Endothelial cell of umbilical vein (primary cell): Measurements from ENCODE around the gene SNORC. TPM values are rescaled to one million over a fixed set of nuclear protein-coding genes. Genes with fewer than 3 reads are reported as not detected.
A peak's percentile ranks its signal among the peaks of the same experiment; 100 is the strongest.

Source experiments
- BruUV-seq: library from RNA; stranded (reverse); fragments of 400-500 nt; replicated peaks from 2 replicates; lab custom pipeline; 2021; lab: Mats Ljungman, UMichigan
- CTCF ChIA-PET: fragments of 300-600, 350-600 bp; sonication (Branson Sonifier 250); formaldehyde crosslinking; loops from one replicate; lab custom pipeline; 2021; ENCODE audit warnings: antibody characterized with exemption, inconsistent platforms; lab: Charles Lee
- POLR2A ChIA-PET: fragments of 300-600, 350-600 bp; sonication (Branson Sonifier 250); formaldehyde crosslinking; loops from one replicate; lab custom pipeline; 2021; ENCODE audit warnings: antibody characterized with exemption, inconsistent platforms; lab: Charles Lee
- DNase-seq: peaks from one replicate; pipeline ENCODE4 v3.0.0-alpha.2; 2011; ENCODE audit warnings: low read depth, low spot score
- FAIRE-seq: peaks from 2 replicates; lab custom pipeline; 2011; peaks lifted over from hg19 to GRCh38; lab: Jason Lieb, UNC
- H2AFZ ChIP-seq: 2 replicates; pipeline ENCODE4 v1.6.0; 2012; ENCODE audit warnings: low read depth, low read length, control low read depth, inconsistent platforms
- H3K27ac ChIP-seq: 2 replicates; pipeline ENCODE4 v1.5.1; 2011; ENCODE audit warnings: low read depth, mild to moderate bottlenecking, control low read depth, low read length, moderate library complexity; ENCODE audit not compliant: insufficient read depth
- H3K27me3 ChIP-seq, 2 experiments: 2 replicates each; pipeline versions ENCODE4 v1.6.0 to v1.6.1; 2011; ENCODE audit warnings: low read length in 2 of 2, mixed read lengths in 1 of 2; ENCODE audit not compliant: control insufficient read depth in 2 of 2, insufficient read depth in 2 of 2
- H3K36me3 ChIP-seq, 2 experiments: 2 replicates in 1 of 2; 3 replicates in 1 of 2; pipeline ENCODE4 v1.5.1; 2011; ENCODE audit warnings: low read length in 2 of 2, mild to moderate bottlenecking in 1 of 2, moderate library complexity in 1 of 2; ENCODE audit not compliant: control insufficient read depth in 2 of 2, insufficient read depth in 2 of 2; ENCODE audit errors: extremely low read depth in 1 of 2
- H3K4me1 ChIP-seq: 3 replicates; pipeline ENCODE4 v1.5.1; 2011; ENCODE audit warnings: mild to moderate bottlenecking, low read length; ENCODE audit not compliant: control insufficient read depth, insufficient read depth; ENCODE audit errors: extremely low read depth
- H3K4me2 ChIP-seq: 2 replicates; pipeline ENCODE4 v1.6.1; 2011; ENCODE audit warnings: low read length, control low read depth, mixed read lengths; ENCODE audit not compliant: insufficient read depth
- H3K4me3 ChIP-seq, 3 experiments: fragments of 200-600 bp in 1 of 3; sonication (generic), shearing (Covaris generic) in 1 of 3; replicated peaks in 1 of 3; 2 replicates each; pipeline ENCODE4 v1.5.1; 2011 to 2016; ENCODE audit warnings: control low read depth in 3 of 3, low read length in 3 of 3, mild to moderate bottlenecking in 2 of 3, inconsistent platforms in 1 of 3, low read depth in 1 of 3, moderate library complexity in 1 of 3; ENCODE audit not compliant: insufficient read depth in 1 of 3
- H3K79me2 ChIP-seq: 2 replicates; pipeline ENCODE4 v1.6.0; 2012; ENCODE audit warnings: low read length, inconsistent platforms; ENCODE audit not compliant: control insufficient read depth, insufficient read depth
- H3K9ac ChIP-seq: replicated peaks from 2 replicates; pipeline ENCODE3; 2011; ENCODE audit warnings: low read length, control low read depth; ENCODE audit not compliant: insufficient read depth; ENCODE audit errors: extremely low read depth
- H3K9me1 ChIP-seq: replicated peaks from 3 replicates; pipeline ENCODE4 v1.6.0; 2011; ENCODE audit warnings: mild to moderate bottlenecking, low read length; ENCODE audit not compliant: control insufficient read depth, insufficient read depth; ENCODE audit errors: extremely low read depth
- H3K9me3 ChIP-seq: replicated peaks from 2 replicates; pipeline ENCODE4 v1.5.1; 2012; ENCODE audit warnings: low read length, inconsistent platforms; ENCODE audit not compliant: control insufficient read depth, insufficient read depth
- H4K20me1 ChIP-seq: replicated peaks from 2 replicates; pipeline ENCODE3; 2011; ENCODE audit warnings: mild to moderate bottlenecking, low read length; ENCODE audit not compliant: control insufficient read depth, insufficient read depth; ENCODE audit errors: extremely low read depth
- CTCF ChIP-seq, 2 donors: IDR thresholded peaks; 1 replicate in 1 of 2; 2 replicates in 1 of 2; pipeline ENCODE4 v1.5.1; 2011; ENCODE audit warnings: low read length in 2 of 2, mild to moderate bottlenecking in 2 of 2, moderate library complexity in 2 of 2, control low read depth in 1 of 2, inconsistent platforms in 1 of 2, low read depth in 1 of 2; ENCODE audit not compliant: insufficient read depth in 1 of 2; ENCODE audit errors: extremely low read depth in 1 of 2
- EZH2 ChIP-seq: IDR thresholded peaks from 2 replicates; pipeline ENCODE4 v1.6.1; 2012; ENCODE audit warnings: borderline replicate concordance, low read depth, mild to moderate bottlenecking, moderate library complexity, low read length, inconsistent platforms; ENCODE audit not compliant: severe bottlenecking
- FOS ChIP-seq: IDR thresholded peaks from 2 replicates; pipeline ENCODE4 v1.6.1; 2011; ENCODE audit warnings: mild to moderate bottlenecking, low read length, moderate library complexity, borderline replicate concordance; ENCODE audit not compliant: insufficient read depth
- GATA2 ChIP-seq: IDR thresholded peaks from 2 replicates; pipeline ENCODE4 v1.7.0; 2011; ENCODE audit warnings: low read depth, mild to moderate bottlenecking, moderate library complexity, mixed read lengths, low read length; ENCODE audit not compliant: insufficient read length, insufficient read depth
- JUN ChIP-seq: IDR thresholded peaks from 2 replicates; pipeline ENCODE4 v1.6.1; 2011; ENCODE audit warnings: borderline replicate concordance, low read depth; ENCODE audit not compliant: insufficient read length, insufficient read depth
- MAX ChIP-seq: IDR thresholded peaks from 2 replicates; pipeline ENCODE4 v1.6.1; 2011; ENCODE audit not compliant: insufficient read depth, insufficient read length
- MYC ChIP-seq: IDR thresholded peaks from one replicate; pipeline ENCODE4 v1.6.1; 2011; ENCODE audit warnings: mild to moderate bottlenecking, low read depth, low read length
- POLR2A ChIP-seq: IDR thresholded peaks from 2 replicates; pipeline ENCODE4 v1.6.1; 2012; ENCODE audit warnings: low read depth, mild to moderate bottlenecking, control low read depth, low read length
- POLR2AphosphoS5 ChIP-seq: IDR thresholded peaks from 2 replicates; pipeline ENCODE4 v1.6.1; 2012; ENCODE audit warnings: low read depth, mild to moderate bottlenecking, control low read depth, low read length, moderate library complexity; ENCODE audit not compliant: insufficient read depth
- dilution Hi-C: fragments of 300-500 bp; cut with MboI; formaldehyde crosslinking; loops from one replicate; pipeline ENCODE4 v1.15.0; 2019; ENCODE audit warnings: low sequenced_read_pairs; ENCODE audit not compliant: extremely low pct_ligation_motif_present
- intact Hi-C: fragments of 100-400 bp; cut with micrococcal nuclease; formaldehyde crosslinking; loops from one replicate; pipeline ENCODE4 v1.10.0; 2022
- polyA plus RNA-seq, 4 experiments: library from polyadenylated mRNA; depleted of rRNA in 3 of 4; stranded (reverse) in 3 of 4; unstranded in 1 of 4; fragments of >200 nt; gene quantifications; 2 replicates each; pipeline versions ENCODE4 v1.2.1 to v1.2.3, GENCODE V29; 2011 to 2012; ENCODE audit warnings: missing spikeins in 1 of 4
- total RNA-seq: library from RNA; stranded (reverse); gene quantifications from 2 replicates; pipeline ENCODE4 v1.2.3, GENCODE V29; 2021

Gene SNORC
- total and polyA plus RNA-seq, 2 donors (not counting 3 experiments of a cell fraction or from before 2014, with no cell fraction given) = 1.4 to 4.0 TPM

- no peaks in the 10 kb centered on the region for H3K36me3 ChIP-seq
- no peaks in the 10 kb centered on the region for H3K4me1 ChIP-seq
- CTCF ChIA-PET = interaction anchor here (1.0 kb wide), 1 partner anchor 152 kb away, joined by 4 read pairs; no protein-coding TSS in a partner anchor
- BruUV-seq = no TSS peak
- H3K27me3 ChIP-seq = no peaks in the 10 kb centered on the region
- H3K4me2 ChIP-seq = peak overlapping the region; percentile 57
- DNase-seq = no peak
- no peak overlapping the region for H3K9ac ChIP-seq
- no peak overlapping the region for H3K27ac ChIP-seq
- no peaks in the 10 kb centered on the region for H4K20me1 ChIP-seq
- H3K9me1 ChIP-seq = no peaks in the 10 kb centered on the region
- TF ChIP-seq EZH2 = no peak
- TF ChIP-seq MYC = no peak
- no peak for TF ChIP-seq FOS
- TF ChIP-seq MAX = no peak
- no peak for TF ChIP-seq GATA2
- TF ChIP-seq POLR2A = no peak
- no peak for TF ChIP-seq POLR2AphosphoS5
- no peak for TF ChIP-seq JUN
- no peaks in the 10 kb centered on the region for H3K79me2 ChIP-seq
- POLR2A ChIA-PET = no interaction called here
- intact Hi-C loops = no loop called here
- H3K9me3 ChIP-seq = no peaks in the 10 kb centered on the region
- dilution Hi-C loops = no loop called here
- H3K4me3 ChIP-seq = no peak overlapping the region
- FAIRE-seq = no peak
- H2AFZ ChIP-seq = peak overlapping the region; percentile 66
Observed at GRCh38 chr2:232876978-232877441, 6.9 kb downstream of the SNORC start.

GRCh38 chr2:232877940-232878511, 8.0 kb downstream of the SNORC start:
- POLR2A ChIA-PET = no interaction called here
- CTCF ChIA-PET = interaction anchor here (1.0 kb wide), 1 partner anchor 151 kb away, joined by 4 read pairs; no protein-coding TSS in a partner anchor
- no peak for FAIRE-seq

More at GRCh38 chr2:232877940-232878511, 8.0 kb downstream of the SNORC start:
- Histone ChIP-seq H3K9ac (no peak overlapping the region), H3K27me3 (no peaks in the 10 kb centered on the region), H3K9me1 (no peaks in the 10 kb centered on the region), H3K4me2 (no peak overlapping the region), H3K9me3 (no peaks in the 10 kb centered on the region), H4K20me1 (no peaks in the 10 kb centered on the region), H3K4me3 (no peak overlapping the region), H3K27ac (no peak overlapping the region), H3K79me2 (no peaks in the 10 kb centered on the region), H3K4me1 (no peaks in the 10 kb centered on the region), H2AFZ (no peak overlapping the region), H3K36me3 (no peaks in the 10 kb centered on the region)
- dilution Hi-C loops = no loop called here
- no peak for TF ChIP-seq POLR2AphosphoS5
- TF ChIP-seq JUN = no peak
- no peak for TF ChIP-seq POLR2A
- no peak for TF ChIP-seq GATA2
- no peak for TF ChIP-seq FOS
- no peak for TF ChIP-seq MYC
- TF ChIP-seq EZH2 = no peak
- TF ChIP-seq MAX = no peak
- TF ChIP-seq CTCF (IDR thresholded peaks at IDR 0.05; ENCODE audit: extremely low read depth in 1 of 2, insufficient read depth in 1 of 2, low read depth in 1 of 2, low read length in 2 of 2) = no peak
- no TSS peak for BruUV-seq
- intact Hi-C loops = no loop called here
- DNase-seq = no peak
